ENCODE data around the gene NDUFAF8.

- TF ChIP-seq GATA3 (IDR thresholded peaks at IDR 0.05; ENCODE audit: low read depth, low read length), result no peak
- TF ChIP-seq GATA2 (IDR thresholded peaks at IDR 0.05; ENCODE audit: low read depth, low read length), result no peak
Measured at GRCh38 chr17:81251709-81252301, 12.7 kb downstream of the NDUFAF8 start.

Data from SH-SY5Y (cell line).